ENCODE results near the gene FIBP.
"Not testable (repeated sequence)": the region's sequence is repeated elsewhere in the genome, so short reads cannot be mapped to it uniquely, and the experiment has no call there.

FIBP gene

DNA sequence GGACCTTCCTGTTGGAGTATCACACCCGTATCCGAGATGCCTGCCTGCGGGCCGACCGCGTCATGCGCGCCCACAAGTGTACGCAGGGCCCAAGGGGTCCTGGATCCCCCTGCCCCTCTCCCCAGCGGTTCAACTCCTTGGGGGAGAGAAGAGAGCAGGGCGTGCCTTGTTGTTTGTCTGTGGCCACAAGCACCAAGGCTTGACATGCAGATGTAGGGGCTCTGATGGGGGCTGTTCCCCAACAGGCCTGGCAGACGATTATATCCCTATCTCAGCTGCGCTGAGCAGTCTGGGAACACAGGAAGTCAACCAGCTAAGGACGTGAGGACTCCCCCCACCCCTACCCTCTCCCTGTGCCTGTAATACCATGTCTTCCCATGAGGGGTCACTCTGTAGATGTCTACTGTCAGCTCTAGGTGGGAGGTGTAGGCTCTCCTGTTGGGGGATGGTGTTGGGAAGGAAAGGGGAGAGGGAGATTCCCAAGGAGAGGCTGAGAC is 37.1 kb downstream of the FIBP start:
- TF ChIP-seq, protein P1, sequence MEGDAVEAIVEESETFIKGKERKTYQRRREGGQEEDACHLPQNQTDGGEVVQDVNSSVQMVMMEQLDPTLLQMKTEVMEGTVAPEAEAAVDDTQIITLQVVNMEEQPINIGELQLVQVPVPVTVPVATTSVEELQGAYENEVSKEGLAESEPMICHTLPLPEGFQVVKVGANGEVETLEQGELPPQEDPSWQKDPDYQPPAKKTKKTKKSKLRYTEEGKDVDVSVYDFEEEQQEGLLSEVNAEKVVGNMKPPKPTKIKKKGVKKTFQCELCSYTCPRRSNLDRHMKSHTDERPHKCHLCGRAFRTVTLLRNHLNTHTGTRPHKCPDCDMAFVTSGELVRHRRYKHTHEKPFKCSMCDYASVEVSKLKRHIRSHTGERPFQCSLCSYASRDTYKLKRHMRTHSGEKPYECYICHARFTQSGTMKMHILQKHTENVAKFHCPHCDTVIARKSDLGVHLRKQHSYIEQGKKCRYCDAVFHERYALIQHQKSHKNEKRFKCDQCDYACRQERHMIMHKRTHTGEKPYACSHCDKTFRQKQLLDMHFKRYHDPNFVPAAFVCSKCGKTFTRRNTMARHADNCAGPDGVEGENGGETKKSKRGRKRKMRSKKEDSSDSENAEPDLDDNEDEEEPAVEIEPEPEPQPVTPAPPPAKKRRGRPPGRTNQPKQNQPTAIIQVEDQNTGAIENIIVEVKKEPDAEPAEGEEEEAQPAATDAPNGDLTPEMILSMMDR (IDR thresholded peaks at IDR 0.05; ENCODE audit: borderline replicate concordance, control extremely low read depth, extremely low read depth, insufficient read depth, missing control alignments): no peak
- in situ Hi-C loops (cut with MboI; ENCODE audit: low sequenced_read_pairs, unreplicated experiment): no loop called here
- DNase-seq (ENCODE audit: low spot score): peak; percentile 55

- DNase-seq (ENCODE audit: low spot score): peak; percentile 30
- TF ChIP-seq, protein P1 (IDR thresholded peaks at IDR 0.05; ENCODE audit: borderline replicate concordance, control extremely low read depth, extremely low read depth, insufficient read depth, missing control alignments): no peak
- in situ Hi-C loops (cut with MboI; ENCODE audit: low sequenced_read_pairs, unreplicated experiment): no loop called here
Observed at GRCh38 chr11:65850217-65851082, 37.8 kb downstream of the FIBP start.

DNA sequence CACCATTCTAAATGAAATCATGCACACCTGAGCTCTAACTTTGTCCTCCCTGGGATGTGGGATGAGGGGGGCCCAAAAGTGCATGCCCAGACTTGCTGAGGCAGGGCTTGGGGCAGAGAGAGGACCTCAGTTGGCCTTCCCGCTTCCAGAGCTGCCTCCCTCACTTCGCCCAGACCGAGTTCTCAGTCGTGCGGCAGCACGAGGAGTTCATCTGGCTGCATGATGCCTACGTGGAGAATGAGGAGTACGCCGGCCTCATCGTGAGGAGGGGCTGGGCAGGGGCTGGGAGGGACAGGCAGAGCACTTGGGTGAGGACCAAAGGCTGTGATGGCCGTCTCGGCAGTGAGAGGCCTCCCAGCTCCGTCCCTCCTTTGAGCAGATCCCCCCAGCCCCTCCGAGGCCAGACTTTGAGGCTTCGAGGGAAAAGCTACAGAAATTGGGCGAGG is 38.5 kb downstream of the FIBP start:
- TF ChIP-seq, protein P1 (IDR thresholded peaks at IDR 0.05; ENCODE audit: borderline replicate concordance, control extremely low read depth, extremely low read depth, insufficient read depth, missing control alignments): no peak
- peak; percentile 21 for DNase-seq (ENCODE audit: low spot score)

DNA sequence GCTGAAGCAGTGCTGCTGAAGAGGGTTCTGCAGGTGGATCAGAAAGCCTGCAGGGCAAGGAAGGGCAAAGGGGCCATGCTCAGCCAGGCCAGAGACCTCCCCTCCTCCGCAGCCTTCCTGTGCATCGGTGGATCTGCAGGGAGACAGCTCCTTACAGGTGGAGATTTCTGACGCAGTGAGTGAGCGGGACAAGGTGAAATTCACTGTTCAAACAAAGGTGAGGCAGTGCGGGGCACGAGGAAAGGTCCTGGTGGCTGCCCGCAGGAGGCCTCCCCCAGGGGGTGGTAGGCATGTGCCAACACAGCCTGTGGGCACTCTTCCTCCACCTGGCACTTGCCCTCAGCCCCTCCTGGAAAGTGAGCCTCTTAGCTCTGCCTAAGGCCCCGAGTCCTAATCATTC is 38.9 kb downstream of the FIBP start:
- TF ChIP-seq, protein P1 (IDR thresholded peaks at IDR 0.05; ENCODE audit: borderline replicate concordance, control extremely low read depth, extremely low read depth, insufficient read depth, missing control alignments): no peak
- DNase-seq (ENCODE audit: low spot score): peak; percentile 19
- in situ Hi-C loops (cut with MboI; ENCODE audit: low sequenced_read_pairs, unreplicated experiment): no loop called here

More for the DNA sequence above, 38.5 kb downstream of the FIBP start:
- in situ Hi-C loops (cut with MboI; ENCODE audit: low sequenced_read_pairs, unreplicated experiment): no loop called here

DNA sequence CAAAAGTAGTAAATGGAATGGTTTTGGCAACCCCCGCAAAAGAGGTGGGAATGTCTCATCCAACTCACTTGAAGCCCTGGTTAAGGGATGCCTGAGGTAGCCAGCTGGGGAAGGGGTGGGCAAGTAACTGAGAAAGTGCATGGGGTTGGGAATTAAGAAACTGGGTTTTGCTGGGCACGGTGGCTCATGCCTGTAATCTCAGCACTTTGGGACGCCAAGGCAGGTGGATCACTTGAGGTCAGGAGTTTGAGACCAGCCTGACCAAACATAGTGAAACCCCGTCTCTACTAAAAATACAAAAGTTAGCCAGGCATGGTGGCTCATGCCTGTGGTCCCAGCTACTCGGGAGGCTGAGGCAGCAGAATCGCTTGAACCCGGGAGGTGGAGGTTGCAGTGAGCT is 39.6 kb downstream of the FIBP start:
- DNase-seq (ENCODE audit: low spot score); in situ Hi-C loops (cut with MboI; ENCODE audit: low sequenced_read_pairs, unreplicated experiment): not testable (repeated sequence)

GRCh38 chr11:65847746-65848145 is 40.5 kb downstream of the FIBP start:
- in situ Hi-C loops (cut with MboI; ENCODE audit: low sequenced_read_pairs, unreplicated experiment): no loop called here
- TF ChIP-seq, protein P1 (IDR thresholded peaks at IDR 0.05; ENCODE audit: borderline replicate concordance, control extremely low read depth, extremely low read depth, insufficient read depth, missing control alignments): no peak
- DNase-seq (ENCODE audit: low spot score): no peak

DNA sequence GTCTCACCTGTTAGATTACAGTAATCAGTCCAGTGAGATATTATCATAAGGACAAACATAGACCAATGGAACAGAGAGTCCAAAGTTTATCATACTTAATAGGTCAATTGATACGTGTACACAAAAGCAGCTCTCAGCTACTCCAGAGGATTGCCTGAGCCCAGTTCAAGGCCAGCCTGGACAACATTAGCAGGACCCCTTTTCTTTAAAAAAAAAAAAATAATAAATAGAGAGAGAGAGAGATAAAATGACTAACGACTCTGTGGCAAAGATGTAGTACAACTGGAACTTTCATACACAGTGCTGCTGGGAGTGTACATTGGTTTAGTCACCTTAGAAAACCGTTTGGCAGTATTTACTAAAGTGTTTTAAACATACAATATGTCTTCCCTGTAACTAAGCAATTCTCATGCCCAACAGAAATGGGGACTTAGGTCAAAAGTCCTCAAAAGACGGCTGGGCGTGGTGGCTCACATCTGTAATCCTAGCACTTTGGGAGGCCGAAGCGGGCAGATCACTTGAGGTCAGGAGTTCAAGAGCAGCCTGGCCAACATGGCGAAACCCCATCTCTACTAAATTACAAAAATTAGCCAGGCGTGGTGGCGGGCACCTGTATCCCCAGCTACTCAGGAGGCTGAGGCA is 43.9 kb downstream of the FIBP start:
- no peak for DNase-seq (ENCODE audit: low spot score)
- in situ Hi-C loops (cut with MboI; ENCODE audit: low sequenced_read_pairs, unreplicated experiment): no loop called here
- TF ChIP-seq, protein P1 (IDR thresholded peaks at IDR 0.05; ENCODE audit: borderline replicate concordance, control extremely low read depth, extremely low read depth, insufficient read depth, missing control alignments): no peak
